Calu3 (cell line): ENCODE measurements around the gene PCDHA1. TPM values are rescaled to one million over a fixed set of nuclear protein-coding genes. Genes with fewer than 3 reads are reported as not detected.

Experiments
- Bru-seq: library from RNA; stranded (reverse); fragments of 400-500 nt; gene quantifications from one replicate; lab custom pipeline; 2021; lab: Mats Ljungman, UMichigan
- BruChase-seq, 2 experiments: library from RNA; stranded (reverse); fragments of 400-500 nt; gene quantifications; one replicate each; lab custom pipeline; 2021; lab: Mats Ljungman, UMichigan
- BruUV-seq: library from RNA; stranded (reverse); fragments of 400-500 nt; replicated peaks from 2 replicates; lab custom pipeline; 2021; lab: Mats Ljungman, UMichigan
- CTCF ChIA-PET: fragments of 300-600 bp; sonication (Branson Sonifier 250); formaldehyde crosslinking; loops from one replicate; lab custom pipeline; 2022; ENCODE audit warnings: antibody characterized with exemption; lab: Charles Lee
- DNase-seq: peaks from one replicate; pipeline ENCODE4 v3.0.0; 2022
- H3K27ac Mint-ChIP-seq: one replicate; pipeline ENCODE4 v1.8.0; 2022; ENCODE audit warnings: mixed read lengths; ENCODE audit not compliant: unreplicated experiment
- H3K27me3 Mint-ChIP-seq: one replicate; pipeline ENCODE4 v1.8.0; 2022; ENCODE audit warnings: mixed read lengths; ENCODE audit not compliant: unreplicated experiment
- H3K36me3 Mint-ChIP-seq: one replicate; pipeline ENCODE4 v1.8.0; 2022; ENCODE audit warnings: mild to moderate bottlenecking, moderate library complexity, mixed read lengths; ENCODE audit not compliant: insufficient read depth, unreplicated experiment
- H3K4me1 Mint-ChIP-seq: one replicate; pipeline ENCODE4 v1.8.0; 2022; ENCODE audit warnings: mild to moderate bottlenecking, low read depth, mixed read lengths; ENCODE audit not compliant: unreplicated experiment
- H3K4me3 Mint-ChIP-seq: one replicate; pipeline ENCODE4 v1.8.0; 2022; ENCODE audit warnings: mild to moderate bottlenecking, low read depth, moderate library complexity, mixed read lengths; ENCODE audit not compliant: unreplicated experiment
- H3K9me3 Mint-ChIP-seq: one replicate; pipeline ENCODE4 v1.8.0; 2022; ENCODE audit warnings: low read depth, mixed read lengths; ENCODE audit not compliant: unreplicated experiment
- CTCF ChIP-seq: fragments of 200-600 bp; IDR thresholded peaks from one replicate; pipeline ENCODE4 v1.8.0; 2022; ENCODE audit warnings: antibody characterized with exemption; ENCODE audit not compliant: unreplicated experiment
- intact Hi-C: fragments of 100-400 bp; cut with micrococcal nuclease; formaldehyde crosslinking; loops from one replicate; pipeline ENCODE4 v1.10.0; 2022; ENCODE audit not compliant: unreplicated experiment
- long read RNA-seq: library from polyadenylated mRNA; stranded (forward); transcript quantifications from one replicate; pipeline ENCODE4 v2.0.0, GENCODE V29; 2022
- total RNA-seq: library from RNA; stranded (reverse); gene quantifications from 2 replicates; pipeline ENCODE4 v1.2.3, GENCODE V29; 2022

Gene PCDHA1
- total RNA-seq, result 0.73 and 0.83 TPM in 2 replicates
- percentile 25 among the genes with signal in this experiment for Bru-seq, nascent RNA
- percentile 45 among the genes with signal in this experiment for BruChase-seq, experiment 1, labeled RNA remaining after a 6-hour chase
- percentile 37 among the genes with signal in this experiment for BruChase-seq, experiment 2, labeled RNA remaining after a 2-hour chase
- long read RNA-seq, partial matches to known transcripts, result 0 of 2 reads
- long read RNA-seq, other reads (novel, unspliced or antisense), result 2 of 2 reads

- Mint-ChIP-seq H3K27ac (no peak within 1 kb of the TSS), H3K4me1 (no peaks in the 10 kb centered on the region), H3K27me3 (no peaks in the 10 kb centered on the region), H3K4me3 (peak within 1 kb of the TSS; percentile 56), H3K36me3 (peaks cover 4% of the 10 kb centered on the region), H3K9me3 (peaks cover 7% of the 10 kb centered on the region)
- intact Hi-C loops, result loop anchor here (1.0 kb wide), 1 partner anchor 255 kb away; no protein-coding TSS in a partner anchor
- CTCF ChIA-PET, result interaction anchor here (0.7 to 1.7 kb wide), 9 partner anchors 60 to 778 kb away, joined by 3 to 15 read pairs (median 4); partner anchors contain the start of genes PCDHGA9 and PCDHGC3
- peak; percentile 23 for DNase-seq
- no TSS peak for BruUV-seq
- TF ChIP-seq CTCF, result no peak
Measured at GRCh38 chr5:140785905-140786686, at the start of gene PCDHA1. Gene PCDHA1 (plus strand): TSS chr5:140786140.

GRCh38 chr5:140737486-140737885, 48.5 kb upstream of the PCDHA1 start:
- no peak for DNase-seq
- BruUV-seq, result no TSS peak
- intact Hi-C loops, result no loop called here
- CTCF ChIA-PET, result no interaction called here
- Mint-ChIP-seq H3K36me3 (no peaks in the 10 kb centered on the region), H3K27me3 (peaks cover 24% of the 10 kb centered on the region), H3K4me1 (no peaks in the 10 kb centered on the region), H3K9me3 (peaks cover 7% of the 10 kb centered on the region), H3K27ac (no peak overlapping the region), H3K4me3 (no peak overlapping the region)
- TF ChIP-seq CTCF, result no peak

DNA sequence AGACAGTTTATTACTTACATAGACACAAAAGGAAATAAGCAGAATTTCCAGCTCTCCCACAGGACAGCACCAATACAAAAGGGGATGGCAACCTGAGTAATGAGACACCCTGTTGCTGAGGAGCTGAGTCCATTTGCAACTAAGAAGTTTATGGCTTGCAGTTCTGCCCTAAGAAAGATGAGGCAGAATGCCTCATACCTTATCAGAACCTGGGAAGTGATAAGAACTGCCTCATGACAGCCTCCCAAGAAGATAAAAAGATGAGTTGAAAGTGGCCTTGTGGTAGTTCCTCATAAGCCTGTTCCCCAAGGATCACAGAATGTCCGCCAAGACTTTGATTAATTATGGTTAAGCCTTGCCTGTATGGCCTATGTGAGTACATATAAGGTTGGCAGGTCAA, 44.0 kb upstream of the PCDHA1 start:
- TF ChIP-seq CTCF, result no peak
- CTCF ChIA-PET, result interaction anchor here (0.6 kb wide), 1 partner anchor 348 kb away, joined by 4 read pairs; no protein-coding TSS in a partner anchor
- no peaks in the 10 kb centered on the region for H3K4me1 Mint-ChIP-seq
- peaks cover 5% of the 10 kb centered on the region for H3K36me3 Mint-ChIP-seq
- no TSS peak for BruUV-seq
- intact Hi-C loops, result no loop called here
- DNase-seq, result no peak
- no peak overlapping the region for H3K27ac Mint-ChIP-seq
- H3K4me3 Mint-ChIP-seq, result no peak overlapping the region
- H3K27me3 Mint-ChIP-seq, result peaks cover 3% of the 10 kb centered on the region
- peaks cover 10% of the 10 kb centered on the region for H3K9me3 Mint-ChIP-seq

GRCh38 chr5:140753561-140753960, 32.4 kb upstream of the PCDHA1 start:
- CTCF ChIA-PET, result interaction anchor here (0.7 kb wide), 1 partner anchor 17 kb away, joined by 4 read pairs; no protein-coding TSS in a partner anchor
- BruUV-seq, result no TSS peak
- no peak for DNase-seq
- no peak for TF ChIP-seq CTCF
- H3K27me3 Mint-ChIP-seq, result no peaks in the 10 kb centered on the region
- H3K4me3 Mint-ChIP-seq, result no peak overlapping the region
- no peak overlapping the region for H3K27ac Mint-ChIP-seq
- peaks cover 33% of the 10 kb centered on the region for H3K9me3 Mint-ChIP-seq
- intact Hi-C loops, result no loop called here
- H3K36me3 Mint-ChIP-seq, result no peaks in the 10 kb centered on the region
- no peaks in the 10 kb centered on the region for H3K4me1 Mint-ChIP-seq
